Thyroid gland (tissue), 4 donors: ENCODE results near the gene TUBB4A. TPM values are rescaled to one million over a fixed set of nuclear protein-coding genes. Genes with fewer than 3 reads are reported as not detected.

ENCODE experiments used
- DNase-seq, 2 donors: peaks; one replicate each; pipeline ENCODE4 v3.0.0-alpha.2; 2019
- H3K27ac ChIP-seq, 3 donors: fragments of 200-600 bp; sonication (generic); 1 replicate in 2 of 3; 2 replicates in 1 of 3; pipeline ENCODE4 v1.5.1; 2016 to 2019; ENCODE audit warnings: mild to moderate bottlenecking in 1 of 3, moderate library complexity in 1 of 3
- H3K27me3 ChIP-seq: fragments of 200-600 bp; sonication (generic); one replicate; pipeline ENCODE4 v1.5.1; 2019
- H3K36me3 ChIP-seq, 2 donors: fragments of 200-600 bp; sonication (generic); one replicate each; pipeline ENCODE4 v1.5.1; 2016 to 2019
- H3K4me1 ChIP-seq, 2 donors: fragments of 200-600 bp; sonication (generic); one replicate each; pipeline ENCODE4 v1.5.1; 2017 to 2019
- H3K4me3 ChIP-seq, 3 donors: fragments of 200-600 bp; sonication (generic); replicated peaks in 1 of 3; 1 replicate in 2 of 3; 2 replicates in 1 of 3; pipeline ENCODE4 v1.5.1; 2016; ENCODE audit warnings: mild to moderate bottlenecking in 1 of 3
- H3K9me3 ChIP-seq: fragments of 200-600 bp; sonication (generic); one replicate; pipeline ENCODE4 v1.5.1; 2017
- POLR2A ChIP-seq, 2 donors: fragments of 450-650 bp; IDR thresholded peaks; one replicate each; pipeline ENCODE4 v1.6.1; 2017; ENCODE audit warnings: antibody characterized with exemption in 2 of 2, mild to moderate bottlenecking in 2 of 2, moderate library complexity in 1 of 2
- WGBS, 2 donors: methylation state at CpG; one replicate each; pipeline ENCODE4 v1.1.5; 2017; 5-methylcytosine and 5-hydroxymethylcytosine counted together
- intact Hi-C: fragments of 100-400 bp; cut with DNase I; formaldehyde crosslinking; loops from one replicate; pipeline ENCODE4 v1.15.1; 2023
- total RNA-seq, 4 donors: library from RNA; depleted of rRNA; stranded (reverse); fragments of >200 nt; gene quantifications; one replicate each; pipeline ENCODE4 v1.2.3, GENCODE V29; 2016
- TF ChIP-seq, protein P1 (sequence below), 6 experiments: fragments of 200-600 bp in 3 of 6; fragments of 450-650 bp in 3 of 6; sonication (generic) in 3 of 6; IDR thresholded peaks; one replicate each; pipeline ENCODE4 v1.5.1; 2016 to 2019; ENCODE audit warnings: antibody characterized with exemption in 6 of 6, mild to moderate bottlenecking in 2 of 6, inconsistent platforms in 1 of 6, moderate library complexity in 1 of 6

TUBB4A gene
- total RNA-seq, 4 donors from 2014 or later, result 0.22 to 0.67 (median 0.59) TPM; not detected in 1

DNA sequence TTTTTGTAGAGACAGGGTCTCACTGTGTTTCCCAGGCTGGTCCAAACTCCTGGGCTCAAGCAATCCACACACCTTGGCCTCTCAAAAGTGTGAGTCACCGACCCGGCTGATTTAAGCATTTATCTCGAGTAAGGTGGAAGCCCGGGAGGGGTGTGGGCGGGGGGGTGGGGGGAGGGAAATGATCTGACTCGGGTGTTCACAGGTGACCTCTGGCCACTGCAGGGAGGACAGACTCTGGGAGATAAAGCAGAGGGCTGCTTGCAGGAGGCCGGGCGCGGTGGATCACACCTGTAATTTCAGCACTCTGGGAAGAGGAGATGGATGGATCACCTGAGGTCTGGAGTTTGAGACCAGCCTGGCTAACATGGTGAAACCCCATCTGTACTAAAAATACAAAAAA is 28.5 kb downstream of the TUBB4A start:
- Histone ChIP-seq H3K9me3 (no peaks in the 10 kb centered on the region), H3K27me3 (peaks cover 14% of the 10 kb centered on the region), H3K4me3 (no peak overlapping the region), H3K27ac (no peak overlapping the region), H3K36me3 (no peaks in the 10 kb centered on the region), H3K4me1 (peaks cover 8 to 16% of the 10 kb centered on the region in 2 donors)
- DNase-seq, result no peak
- WGBS, 2 donors, result 68 to 77% methylated on average over 7 to 9 of the region's 9 CpGs
- TF ChIP-seq, protein P1, sequence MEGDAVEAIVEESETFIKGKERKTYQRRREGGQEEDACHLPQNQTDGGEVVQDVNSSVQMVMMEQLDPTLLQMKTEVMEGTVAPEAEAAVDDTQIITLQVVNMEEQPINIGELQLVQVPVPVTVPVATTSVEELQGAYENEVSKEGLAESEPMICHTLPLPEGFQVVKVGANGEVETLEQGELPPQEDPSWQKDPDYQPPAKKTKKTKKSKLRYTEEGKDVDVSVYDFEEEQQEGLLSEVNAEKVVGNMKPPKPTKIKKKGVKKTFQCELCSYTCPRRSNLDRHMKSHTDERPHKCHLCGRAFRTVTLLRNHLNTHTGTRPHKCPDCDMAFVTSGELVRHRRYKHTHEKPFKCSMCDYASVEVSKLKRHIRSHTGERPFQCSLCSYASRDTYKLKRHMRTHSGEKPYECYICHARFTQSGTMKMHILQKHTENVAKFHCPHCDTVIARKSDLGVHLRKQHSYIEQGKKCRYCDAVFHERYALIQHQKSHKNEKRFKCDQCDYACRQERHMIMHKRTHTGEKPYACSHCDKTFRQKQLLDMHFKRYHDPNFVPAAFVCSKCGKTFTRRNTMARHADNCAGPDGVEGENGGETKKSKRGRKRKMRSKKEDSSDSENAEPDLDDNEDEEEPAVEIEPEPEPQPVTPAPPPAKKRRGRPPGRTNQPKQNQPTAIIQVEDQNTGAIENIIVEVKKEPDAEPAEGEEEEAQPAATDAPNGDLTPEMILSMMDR (IDR thresholded peaks at IDR 0.05), result no peak
- no peak for TF ChIP-seq POLR2A (IDR thresholded peaks at IDR 0.05)
- intact Hi-C loops, result no loop called here

DNA sequence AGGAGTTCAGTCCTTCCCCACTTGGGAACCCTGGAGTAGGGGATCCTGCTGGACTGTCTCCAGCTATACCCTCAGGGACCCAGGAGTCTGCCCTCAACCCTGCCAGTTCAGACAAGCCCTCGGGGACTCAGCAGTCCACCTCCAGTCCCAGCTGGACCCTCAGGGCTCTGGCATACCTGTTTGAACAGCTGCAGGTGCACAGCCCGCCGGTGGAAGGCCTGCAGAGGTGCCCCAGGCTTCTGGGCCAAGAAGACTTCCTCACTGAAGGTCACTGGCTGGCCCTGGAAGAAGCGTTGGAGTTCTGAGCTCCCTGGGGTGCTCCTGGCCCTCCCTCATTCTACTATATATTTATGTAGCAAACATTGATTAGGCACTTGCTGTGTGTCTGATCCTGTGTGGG is 29.4 kb downstream of the TUBB4A start:
- 58 to 68% methylated on average over 4 of the region's 4 CpGs for WGBS, 2 donors
- no peaks in the 10 kb centered on the region for H3K9me3 ChIP-seq
- H3K27me3 ChIP-seq, result peaks cover 14% of the 10 kb centered on the region

DNA sequence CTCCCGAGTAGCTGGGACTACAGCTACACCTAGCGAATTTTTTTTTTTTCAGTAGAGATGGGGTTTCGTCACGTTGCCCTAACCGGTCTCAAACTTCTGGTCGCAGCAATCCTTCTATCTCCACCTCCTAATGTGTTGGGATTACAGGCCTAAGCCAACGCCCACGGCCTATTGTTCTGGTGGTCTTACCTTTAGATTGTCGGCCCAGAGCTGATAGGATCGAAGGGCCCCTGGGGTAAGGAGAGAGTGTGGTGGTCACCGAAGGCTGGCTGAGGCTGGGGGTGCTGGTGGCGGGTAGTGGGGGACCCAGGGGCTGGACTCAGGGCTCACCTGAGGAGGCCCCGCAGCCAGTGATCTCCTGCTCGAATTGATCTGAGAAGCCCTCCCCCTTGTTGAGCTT is 31.0 kb downstream of the TUBB4A start:
- H3K9me3 ChIP-seq, result no peaks in the 10 kb centered on the region
- no peak overlapping the region for H3K4me3 ChIP-seq
- no peak for DNase-seq
- intact Hi-C loops, result no loop called here
- TF ChIP-seq, protein P1 (IDR thresholded peaks at IDR 0.05), result no peak
- no peak for TF ChIP-seq POLR2A (IDR thresholded peaks at IDR 0.05)
- peaks cover 0 to 5% of the 10 kb centered on the region in 2 donors for H3K36me3 ChIP-seq
- H3K27ac ChIP-seq, result no peak overlapping the region
- H3K4me1 ChIP-seq, result peaks cover 7 to 8% of the 10 kb centered on the region in 2 donors
- peaks cover 4% of the 10 kb centered on the region for H3K27me3 ChIP-seq
- 70 to 71% methylated on average over 14 of the region's 14 CpGs for WGBS, 2 donors

More for the DNA sequence above, 29.4 kb downstream of the TUBB4A start:
- Histone ChIP-seq H3K36me3 (peaks cover 0 to 5% of the 10 kb centered on the region in 2 donors), H3K27ac (no peak overlapping the region), H3K4me3 (no peak overlapping the region), H3K4me1 (peaks cover 8 to 16% of the 10 kb centered on the region in 2 donors)
- intact Hi-C loops, result no loop called here
- DNase-seq, result no peak
- TF ChIP-seq POLR2A (IDR thresholded peaks at IDR 0.05), result no peak
- TF ChIP-seq, protein P1 (IDR thresholded peaks at IDR 0.05), result no peak

GRCh38 chr19:6470173-6470572 is 31.9 kb downstream of the TUBB4A start:
- DNase-seq, result no peak
- intact Hi-C loops, result no loop called here
- Histone ChIP-seq H3K27me3 (peaks cover under 1% of the 10 kb centered on the region), H3K27ac (no peak overlapping the region), H3K4me3 (no peak overlapping the region), H3K9me3 (no peaks in the 10 kb centered on the region), H3K36me3 (peaks cover 0 to 5% of the 10 kb centered on the region in 2 donors), H3K4me1 (peaks cover 0 to 6% of the 10 kb centered on the region in 2 donors)
- 71 to 79% methylated on average over 8 of the region's 8 CpGs for WGBS, 2 donors
- TF ChIP-seq, protein P1 (IDR thresholded peaks at IDR 0.05), result no peak
- TF ChIP-seq POLR2A (IDR thresholded peaks at IDR 0.05), result no peak

DNA sequence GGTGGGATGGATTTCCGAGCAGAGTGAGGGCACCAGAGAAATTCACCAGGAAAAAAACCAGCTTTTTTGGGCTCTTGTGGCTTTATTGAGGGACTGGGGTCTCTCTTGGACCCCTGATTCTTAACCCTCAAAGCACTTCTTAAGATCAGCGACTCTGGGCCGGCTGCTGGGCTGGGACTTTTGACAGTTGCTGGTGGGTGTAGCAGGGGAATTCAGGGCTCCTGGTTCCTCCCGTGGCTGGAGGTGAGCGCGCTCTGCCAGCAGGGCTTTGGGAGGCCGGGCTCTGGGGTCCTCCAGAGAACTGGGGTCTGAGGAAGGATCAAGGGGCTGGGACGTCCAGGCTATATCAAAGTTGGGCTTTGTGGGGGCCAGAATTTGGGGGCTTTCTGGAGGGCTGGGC is 34.7 kb downstream of the TUBB4A start:
- intact Hi-C loops, result no loop called here
- Histone ChIP-seq H3K27ac (no peak overlapping the region), H3K4me3 (no peak overlapping the region), H3K27me3 (no peaks in the 10 kb centered on the region), H3K9me3 (no peaks in the 10 kb centered on the region), H3K4me1 (peaks cover 0 to 13% of the 10 kb centered on the region in 2 donors), H3K36me3 (peaks cover 0 to 5% of the 10 kb centered on the region in 2 donors)
- TF ChIP-seq, protein P1 (IDR thresholded peaks at IDR 0.05), result no peak
- TF ChIP-seq POLR2A (IDR thresholded peaks at IDR 0.05), result no peak
- DNase-seq, result no peak
- 73 to 90% methylated on average over 2 to 8 of the region's 8 CpGs for WGBS, 2 donors
